Ovary (tissue), 9 donors: Measurements from ENCODE around the gene HMMR. TPM values are rescaled to one million over a fixed set of nuclear protein-coding genes. Genes with fewer than 3 reads are reported as not detected.
A peak's percentile ranks its signal among the peaks of the same experiment; 100 is the strongest.

ENCODE experiments used
- DNase-seq, 5 donors: peaks; one replicate each; pipeline ENCODE4 v3.0.0-alpha.2; 2019 to 2020
- H3K27ac ChIP-seq, 2 donors: fragments of 200-600 bp; one replicate each; pipeline versions ENCODE4 v1.5.1 to v1.8.0; 2019 to 2022
- H3K27me3 ChIP-seq: fragments of 200-600 bp; one replicate; pipeline ENCODE4 v1.8.0; 2022
- H3K36me3 ChIP-seq: fragments of 200-600 bp; sonication (generic); one replicate; pipeline ENCODE4 v1.5.1; 2019
- H3K4me1 ChIP-seq: one replicate; pipeline ENCODE4 v1.8.1; 2013; ENCODE audit warnings: mild to moderate bottlenecking, moderate library complexity; ENCODE audit not compliant: insufficient read depth
- H3K4me3 ChIP-seq: fragments of 200-600 bp; sonication (generic); one replicate; pipeline ENCODE4 v1.5.1; 2017
- H3K9me3 ChIP-seq, 2 donors: fragments of 200-600 bp in 1 of 2; sonication (generic) in 1 of 2; one replicate each; pipeline versions ENCODE4 v1.5.1 to v1.8.1; 2013 to 2019; ENCODE audit warnings: mild to moderate bottlenecking in 1 of 2, moderate library complexity in 1 of 2
- EP300 ChIP-seq: sonication (generic); formaldehyde crosslinking; IDR thresholded peaks from one replicate; pipeline ENCODE4 v1.6.1; 2017; ENCODE audit warnings: antibody characterized with exemption
- POLR2A ChIP-seq: fragments of 450-650 bp; IDR thresholded peaks from one replicate; pipeline ENCODE4 v1.6.1; 2017; ENCODE audit warnings: antibody characterized with exemption, mild to moderate bottlenecking, moderate library complexity
- WGBS, 3 donors: extraction: QIAGEN DNeasy Blood & Tissue Kit in 1 of 3; methylation state at CpG; one replicate each; pipeline versions ENCODE4 v1.1.5 to v1.1.7; 2013 to 2017; 5-methylcytosine and 5-hydroxymethylcytosine counted together
- intact Hi-C, 4 donors: fragments of 100-400 bp; cut with DNase I; formaldehyde crosslinking; loops; one replicate each; pipeline versions ENCODE4 v1.11.0 to v1.15.1; 2022 to 2023
- polyA plus RNA-seq, 2 donors: library from polyadenylated mRNA; stranded (reverse); fragments of 200-250 nt in 1 of 2; fragments of 350-450 nt in 1 of 2; fragmentation: Illumina TruSeq in 1 of 2; extraction: RNeasy Lipid Tissue Mini Kit (QIAGEN cat#74804) in 1 of 2; gene quantifications; one replicate each; pipeline ENCODE4 v1.2.3, GENCODE V29; 2013 to 2014
- total RNA-seq, 7 donors: library from RNA; depleted of rRNA in 2 of 7; stranded (reverse); fragments of >200 nt in 2 of 7; fragmentation: NEBNext Ultra II Directional in 3 of 7; extraction: Animal tissue kit (Norgen Biotek cat#: 25700) in 3 of 7; gene quantifications; one replicate each; pipeline versions ENCODE4 v1.1.0 to v1.2.4, GENCODE V29; 2016 to 2023
- TF ChIP-seq, protein P1 (sequence below), 3 donors: fragments of 450-650 bp in 2 of 3; fragments of 200-600 bp in 1 of 3; IDR thresholded peaks; one replicate each; pipeline versions ENCODE4 v1.5.1 to v1.8.0; 2016 to 2022; ENCODE audit warnings: antibody characterized with exemption in 3 of 3, mild to moderate bottlenecking in 1 of 3
- donor health status: DM: no; HTN: no; CAD: no; lungs with moderate emphysema.
- donor health status: DM: no; HTN: no; CAD: no.
- donor health status: Bipolar disorder and iron deficiency.
- donor health status: DM: yes; HTN: yes; CAD: no.
- donor health status: DM: no; HTN: no; CAD: no.
- donor health status: DM: yes; HTN: yes; CAD: no.

Gene HMMR
- total and polyA plus RNA-seq, 9 donors: 0.10 to 1.4 (median 0.27) TPM; not detected in 1

- no peaks in the 10 kb centered on the region for H3K9me3 ChIP-seq
- H3K36me3 ChIP-seq: no peaks in the 10 kb centered on the region
- no peak for DNase-seq
- no peak for TF ChIP-seq POLR2A
- no peak for TF ChIP-seq EP300
- TF ChIP-seq, protein P1, sequence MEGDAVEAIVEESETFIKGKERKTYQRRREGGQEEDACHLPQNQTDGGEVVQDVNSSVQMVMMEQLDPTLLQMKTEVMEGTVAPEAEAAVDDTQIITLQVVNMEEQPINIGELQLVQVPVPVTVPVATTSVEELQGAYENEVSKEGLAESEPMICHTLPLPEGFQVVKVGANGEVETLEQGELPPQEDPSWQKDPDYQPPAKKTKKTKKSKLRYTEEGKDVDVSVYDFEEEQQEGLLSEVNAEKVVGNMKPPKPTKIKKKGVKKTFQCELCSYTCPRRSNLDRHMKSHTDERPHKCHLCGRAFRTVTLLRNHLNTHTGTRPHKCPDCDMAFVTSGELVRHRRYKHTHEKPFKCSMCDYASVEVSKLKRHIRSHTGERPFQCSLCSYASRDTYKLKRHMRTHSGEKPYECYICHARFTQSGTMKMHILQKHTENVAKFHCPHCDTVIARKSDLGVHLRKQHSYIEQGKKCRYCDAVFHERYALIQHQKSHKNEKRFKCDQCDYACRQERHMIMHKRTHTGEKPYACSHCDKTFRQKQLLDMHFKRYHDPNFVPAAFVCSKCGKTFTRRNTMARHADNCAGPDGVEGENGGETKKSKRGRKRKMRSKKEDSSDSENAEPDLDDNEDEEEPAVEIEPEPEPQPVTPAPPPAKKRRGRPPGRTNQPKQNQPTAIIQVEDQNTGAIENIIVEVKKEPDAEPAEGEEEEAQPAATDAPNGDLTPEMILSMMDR (IDR thresholded peaks at IDR 0.05): no peak
- H3K27ac ChIP-seq: peak overlapping the region in 1 of 2 donors; percentile 98
- intact Hi-C loops: loop anchor here in 2 of 4 donors (5.0 to 10.0 kb wide), 2 partner anchors 40 to 68 kb away; partner anchors contain the start of genes CCNG1 (in 1 of the 2), HMMR (in 1 of the 2) and NUDCD2 (in 1 of the 2)
- peak overlapping the region; percentile 85 for H3K4me3 ChIP-seq
- 9 to 10% (median 10%) methylated on average over 8 of the region's 8 CpGs for WGBS, 3 donors
- H3K4me1 ChIP-seq: peaks cover 2% of the 10 kb centered on the region
- H3K27me3 ChIP-seq: no peaks in the 10 kb centered on the region
Measured at GRCh38 chr5:163502521-163502920, 42.1 kb downstream of the HMMR start.

GRCh38 chr5:163503106-163504078 lies 43.0 kb downstream of the HMMR start:
- TF ChIP-seq, protein P1 (IDR thresholded peaks at IDR 0.05): no peak
- TF ChIP-seq EP300 (no peak), POLR2A (no peak)
- peak overlapping the region; percentile 63 to 98 for H3K27ac ChIP-seq
- 0 to 2% (median 2%) methylated on average over 17 of the region's 17 CpGs for WGBS, 3 donors
- H3K4me1 ChIP-seq: peaks cover 5% of the 10 kb centered on the region
- H3K36me3 ChIP-seq: no peaks in the 10 kb centered on the region
- DNase-seq: peak; percentile 36 to 57 (median 44)
- H3K27me3 ChIP-seq: no peaks in the 10 kb centered on the region
- H3K9me3 ChIP-seq: no peaks in the 10 kb centered on the region
- H3K4me3 ChIP-seq: peak overlapping the region; percentile 85
- intact Hi-C loops: loop anchor here in 2 of 4 donors (5.0 to 10.0 kb wide), 2 partner anchors 41 to 69 kb away; partner anchors contain the start of genes CCNG1 (in 1 of the 2), HMMR (in 1 of the 2) and NUDCD2 (in 1 of the 2)

DNA sequence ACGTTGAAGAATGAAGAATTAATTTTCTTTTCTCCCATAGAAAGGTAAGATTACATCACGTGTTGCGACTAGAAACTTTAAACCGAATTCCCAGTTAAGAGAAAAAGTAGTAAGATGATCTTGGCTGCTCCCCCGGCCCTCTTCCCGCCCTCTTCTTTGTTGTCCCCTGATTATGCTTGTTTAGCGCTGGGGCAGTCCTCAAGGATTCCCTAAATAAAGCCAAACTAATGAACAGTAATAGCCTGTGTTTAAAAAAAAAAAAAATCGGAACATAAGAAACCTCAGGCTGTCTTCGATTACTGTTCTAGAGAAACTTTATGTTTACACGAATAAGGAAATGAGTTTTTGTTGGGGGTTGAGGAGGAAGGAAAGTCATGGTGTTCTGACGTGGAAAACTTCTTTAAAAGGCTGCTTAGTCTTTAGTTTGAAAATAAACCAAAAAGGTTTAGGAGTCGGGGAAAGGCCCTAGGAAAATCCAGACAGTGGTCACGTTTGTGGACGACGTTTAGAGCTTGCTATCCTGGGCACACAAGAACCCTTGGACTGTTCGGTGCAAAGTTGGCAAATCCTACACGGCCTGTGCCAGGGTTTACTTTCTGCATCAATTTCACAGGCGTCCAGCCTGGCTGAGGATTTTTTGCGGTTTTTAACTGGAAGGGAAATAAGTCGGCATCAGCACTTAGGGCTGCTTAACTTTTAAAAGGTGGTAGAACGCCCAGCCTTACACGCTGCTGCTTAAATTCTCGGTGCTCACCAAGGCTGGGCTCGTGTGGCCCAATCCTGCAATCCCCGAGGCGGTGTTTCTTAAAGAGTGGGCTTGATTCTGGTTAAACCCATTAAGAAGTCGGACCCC lies 43.9 kb downstream of the HMMR start:
- peak; percentile 36 to 55 (median 52) for DNase-seq
- peaks cover 6% of the 10 kb centered on the region for H3K4me1 ChIP-seq
- H3K36me3 ChIP-seq: no peaks in the 10 kb centered on the region
- intact Hi-C loops: loop anchor here in 2 of 4 donors (5.0 to 10.0 kb wide), 2 partner anchors 42 to 70 kb away; partner anchors contain the start of genes CCNG1 (in 1 of the 2), HMMR (in 1 of the 2) and NUDCD2 (in 1 of the 2)
- peak overlapping the region; percentile 63 to 98 for H3K27ac ChIP-seq
- H3K9me3 ChIP-seq: no peaks in the 10 kb centered on the region
- WGBS, 3 donors: 1% methylated on average over 27 of the region's 27 CpGs
- H3K4me3 ChIP-seq: peak overlapping the region; percentile 85
- TF ChIP-seq POLR2A (no peak), EP300 (no peak)
- TF ChIP-seq, protein P1 (IDR thresholded peaks at IDR 0.05): no peak
- H3K27me3 ChIP-seq: no peaks in the 10 kb centered on the region

GRCh38 chr5:163505049-163505367 lies 44.6 kb downstream of the HMMR start:
- intact Hi-C loops: loop anchor here in 2 of 4 donors (5.0 to 10.0 kb wide), 2 partner anchors 43 to 70 kb away; partner anchors contain the start of genes CCNG1 (in 1 of the 2), HMMR (in 1 of the 2) and NUDCD2 (in 1 of the 2)
- H3K9me3 ChIP-seq: no peaks in the 10 kb centered on the region
- 1 to 3% (median 2%) methylated on average over 7 of the region's 7 CpGs for WGBS, 3 donors
- TF ChIP-seq EP300: no peak
- no peak for TF ChIP-seq POLR2A
- TF ChIP-seq, protein P1 (IDR thresholded peaks at IDR 0.05): no peak
- peak overlapping the region; percentile 85 for H3K4me3 ChIP-seq
- no peaks in the 10 kb centered on the region for H3K27me3 ChIP-seq
- peak overlapping the region; percentile 63 to 98 for H3K27ac ChIP-seq
- peaks cover 6% of the 10 kb centered on the region for H3K4me1 ChIP-seq
- DNase-seq: peak in 1 of 5 donors; percentile 27
- no peaks in the 10 kb centered on the region for H3K36me3 ChIP-seq
